HG03520 (cell line): ENCODE data around the gene SH3RF3.

Source experiments
- ATAC-seq: cut with Tn5 transposase; IDR thresholded peaks from one replicate; pipeline ENCODE4 v1.9.1; 2021; ENCODE audit warnings: mild to moderate bottlenecking, moderate library complexity; ENCODE audit not compliant: unreplicated experiment

SH3RF3 gene

GRCh38 chr2:109444916-109445315, 315.9 kb downstream of the SH3RF3 start:
- ATAC-seq = no peak

GRCh38 chr2:109446278-109447131, 317.5 kb downstream of the SH3RF3 start:
- no peak for ATAC-seq

GRCh38 chr2:109447251-109447661, 318.3 kb downstream of the SH3RF3 start:
- no peak for ATAC-seq

GRCh38 chr2:109447776-109448175, 318.8 kb downstream of the SH3RF3 start:
- ATAC-seq = no peak

- no peak for ATAC-seq
Observed at GRCh38 chr2:109448207-109448606, 319.2 kb downstream of the SH3RF3 start.

GRCh38 chr2:109448946-109449788, 320.2 kb downstream of the SH3RF3 start:
- no peak for ATAC-seq

GRCh38 chr2:109450574-109451273, 321.7 kb downstream of the SH3RF3 start:
- no peak for ATAC-seq

- no peak for ATAC-seq
Observed at GRCh38 chr2:109451671-109452070, 322.7 kb downstream of the SH3RF3 start.

GRCh38 chr2:109452318-109453305, 323.6 kb downstream of the SH3RF3 start:
- no peak for ATAC-seq

- ATAC-seq = no peak
Observed at GRCh38 chr2:109453371-109453995, 324.5 kb downstream of the SH3RF3 start.

GRCh38 chr2:109454304-109454703, 325.3 kb downstream of the SH3RF3 start:
- no peak for ATAC-seq

- ATAC-seq = no peak
Observed at GRCh38 chr2:109454765-109455394, 325.9 kb downstream of the SH3RF3 start.

- no peak for ATAC-seq
Observed at GRCh38 chr2:109455731-109456691, 327.0 kb downstream of the SH3RF3 start.

- ATAC-seq = no peak
Observed at GRCh38 chr2:109456776-109457175, 327.8 kb downstream of the SH3RF3 start.

GRCh38 chr2:109457366-109457765, 328.4 kb downstream of the SH3RF3 start:
- ATAC-seq = no peak

- ATAC-seq = no peak
Observed at GRCh38 chr2:109457794-109458193, 328.8 kb downstream of the SH3RF3 start.

GRCh38 chr2:109458512-109458911, 329.5 kb downstream of the SH3RF3 start:
- no peak for ATAC-seq

- no peak for ATAC-seq
Observed at GRCh38 chr2:109459485-109459884, 330.5 kb downstream of the SH3RF3 start.
